ENCODE data around the gene SGSM1. TPM values are rescaled to one million over a fixed set of nuclear protein-coding genes. Genes with fewer than 3 reads are reported as not detected.

The SGSM1 gene
- total RNA-seq, 1 donor from 2014 or later: 1.7 TPM

- no peaks in the 10 kb centered on the region for H3K27me3 Mint-ChIP-seq (ENCODE audit: low read depth)
- no peak for DNase-seq (ENCODE audit: low spot score in 2 of 2, unreplicated experiment in 2 of 2)
- TF ChIP-seq, protein P1, sequence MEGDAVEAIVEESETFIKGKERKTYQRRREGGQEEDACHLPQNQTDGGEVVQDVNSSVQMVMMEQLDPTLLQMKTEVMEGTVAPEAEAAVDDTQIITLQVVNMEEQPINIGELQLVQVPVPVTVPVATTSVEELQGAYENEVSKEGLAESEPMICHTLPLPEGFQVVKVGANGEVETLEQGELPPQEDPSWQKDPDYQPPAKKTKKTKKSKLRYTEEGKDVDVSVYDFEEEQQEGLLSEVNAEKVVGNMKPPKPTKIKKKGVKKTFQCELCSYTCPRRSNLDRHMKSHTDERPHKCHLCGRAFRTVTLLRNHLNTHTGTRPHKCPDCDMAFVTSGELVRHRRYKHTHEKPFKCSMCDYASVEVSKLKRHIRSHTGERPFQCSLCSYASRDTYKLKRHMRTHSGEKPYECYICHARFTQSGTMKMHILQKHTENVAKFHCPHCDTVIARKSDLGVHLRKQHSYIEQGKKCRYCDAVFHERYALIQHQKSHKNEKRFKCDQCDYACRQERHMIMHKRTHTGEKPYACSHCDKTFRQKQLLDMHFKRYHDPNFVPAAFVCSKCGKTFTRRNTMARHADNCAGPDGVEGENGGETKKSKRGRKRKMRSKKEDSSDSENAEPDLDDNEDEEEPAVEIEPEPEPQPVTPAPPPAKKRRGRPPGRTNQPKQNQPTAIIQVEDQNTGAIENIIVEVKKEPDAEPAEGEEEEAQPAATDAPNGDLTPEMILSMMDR (IDR thresholded peaks at IDR 0.05; ENCODE audit: unreplicated experiment): no peak
- no peak overlapping the region for H3K4me3 Mint-ChIP-seq
- no peaks in the 10 kb centered on the region for H3K9me3 Mint-ChIP-seq
- H3K36me3 Mint-ChIP-seq: no peaks in the 10 kb centered on the region
- H3K4me1 Mint-ChIP-seq: peaks cover 29% of the 10 kb centered on the region
- peak overlapping the region; percentile 64 for H3K27ac Mint-ChIP-seq
These were observed 169.9 kb downstream of the SGSM1 start for GRCh38 chr22:24975813-24976341.

- Mint-ChIP-seq H3K36me3 (no peaks in the 10 kb centered on the region), H3K27me3 (ENCODE audit: low read depth) (no peaks in the 10 kb centered on the region), H3K9me3 (no peaks in the 10 kb centered on the region), H3K4me3 (no peak overlapping the region), H3K4me1 (peaks cover 29% of the 10 kb centered on the region), H3K27ac (peak overlapping the region; percentile 50)
- peak in 1 of 2 experiments; percentile 52 for DNase-seq (ENCODE audit: low spot score in 2 of 2, unreplicated experiment in 2 of 2)
- TF ChIP-seq, protein P1 (IDR thresholded peaks at IDR 0.05; ENCODE audit: unreplicated experiment): no peak
These were observed 170.6 kb downstream of the SGSM1 start for GRCh38 chr22:24976442-24977218.

Other genes starting within 250 kb of the SGSM1 start
- 28.7 to 32.5 TPM (median 30.8 TPM) in 3 replicates for gene LRRC75B, start 213.1 kb upstream of the SGSM1 start, total RNA-seq
- 16.1 to 18.2 TPM (median 17.5 TPM) in 3 replicates for gene GGT1, start 203.0 kb upstream of the SGSM1 start, total RNA-seq
- not detected in 3 replicates for gene PIWIL3, start 31.5 kb upstream of the SGSM1 start, total RNA-seq
- not detected in 3 replicates for gene LHFPL7, start 140.5 kb downstream of the SGSM1 start, total RNA-seq
- 21.8 to 22.4 TPM (median 22.0 TPM) in 3 replicates for gene KIAA1671, start 146.5 kb downstream of the SGSM1 start, total RNA-seq

Data from mesothelial cell of epicardium (in vitro differentiated cells).